Mucosa of descending colon (tissue), 3 donors: Measurements from ENCODE around the gene HOXC6. TPM values are rescaled to one million over a fixed set of nuclear protein-coding genes. Genes with fewer than 3 reads are reported as not detected.
A peak's percentile ranks its signal among the peaks of the same experiment; 100 is the strongest.

Experiments used
- ATAC-seq: fragments of 200-7000 bp; cut with Tn5 transposase; one replicate; pipeline ENCODE4 v1.9.1; 2020; ENCODE audit warnings: mild to moderate bottlenecking, moderate library complexity
- DNase-seq, 3 donors: peaks; one replicate each; pipeline ENCODE4 v3.0.0-alpha.2; 2020
- H3K36me3 ChIP-seq: fragments of 200-600 bp; one replicate; pipeline ENCODE4 v1.8.0; 2021; ENCODE audit warnings: low read depth, mild to moderate bottlenecking
- H3K4me1 ChIP-seq: fragments of 200-600 bp; one replicate; pipeline ENCODE4 v1.8.0; 2021; ENCODE audit warnings: low read depth, mild to moderate bottlenecking
- H3K4me3 ChIP-seq: fragments of 200-600 bp; one replicate; pipeline ENCODE4 v1.8.0; 2021; ENCODE audit warnings: mild to moderate bottlenecking
- H3K9me3 ChIP-seq: fragments of 200-600 bp; one replicate; pipeline ENCODE4 v1.8.0; 2021; ENCODE audit warnings: mild to moderate bottlenecking
- intact Hi-C, 2 donors: fragments of 100-400 bp; cut with DNase I in 1 of 2; cut with micrococcal nuclease in 1 of 2; formaldehyde crosslinking; loops; one replicate each; pipeline versions ENCODE4 v1.11.0 to v1.11.1; 2022; cut with DNase I, micrococcal nuclease
- total RNA-seq, 3 donors: library from RNA; stranded (reverse); fragmentation: NEBNext Ultra II Directional in 2 of 3; extraction: Animal tissue kit (Norgen Biotek cat#: 25700) in 2 of 3; gene quantifications; one replicate each; pipeline versions ENCODE4 v1.2.1 to v1.2.4, GENCODE V29; 2021 to 2023
- TF ChIP-seq, protein P1 (sequence below): fragments of 200-600 bp; IDR thresholded peaks from one replicate; pipeline ENCODE4 v1.8.0; 2022; ENCODE audit warnings: antibody characterized with exemption, mild to moderate bottlenecking
- donor health status: DM: no; HTN: no; CAD: no; lungs with moderate emphysema.
- donor health status: DM: no; HTN: no; CAD: no.
- donor health status: DM: no; HTN: yes; CAD: no.

The HOXC6 gene
- total RNA-seq, 3 donors from 2014 or later: 0.22 to 0.32 TPM; not detected in 1

DNA sequence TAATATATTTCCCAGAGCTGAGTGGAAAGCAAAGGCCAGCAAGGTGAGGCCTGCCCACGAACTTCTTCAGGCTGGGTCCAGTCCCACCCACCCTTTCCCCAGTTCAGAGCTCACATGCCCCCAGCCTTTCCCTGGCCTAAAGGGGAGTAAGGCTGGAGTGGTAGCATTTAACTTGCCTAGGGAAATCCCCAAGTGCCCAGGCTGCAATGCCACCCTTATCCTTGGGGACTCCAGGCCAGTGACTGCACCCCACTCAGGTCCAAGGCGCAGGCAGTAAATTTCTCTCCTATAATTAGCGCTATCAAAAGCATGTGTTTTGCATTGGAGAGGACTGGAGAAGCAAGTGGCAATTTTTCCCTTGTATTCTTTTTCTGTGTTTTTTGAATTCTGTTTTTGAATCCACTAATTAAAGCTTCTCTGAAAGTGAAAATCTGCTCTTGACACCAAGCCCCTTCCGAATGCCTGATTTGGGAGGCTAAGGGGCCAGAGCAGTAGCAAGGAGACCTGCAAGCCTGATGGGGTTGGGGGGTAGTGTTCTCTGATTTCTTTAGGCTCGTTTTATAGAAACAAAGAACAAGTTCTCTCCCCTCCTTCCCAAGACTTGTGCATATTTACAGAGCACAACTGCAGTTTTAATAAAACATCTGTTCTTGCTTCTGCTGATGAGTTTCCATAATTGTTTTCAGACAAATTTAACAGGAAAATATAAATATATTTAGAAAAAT is 3.5 kb upstream of the HOXC6 start:
- intact Hi-C loops: loop anchor here in 1 of 2 donors (5.0 kb wide), 1 partner anchor 168 kb away; no protein-coding TSS in a partner anchor
- Histone ChIP-seq H3K9me3 (no peaks in the 10 kb centered on the region), H3K4me3 (no peak overlapping the region), H3K4me1 (peaks cover 7% of the 10 kb centered on the region), H3K36me3 (no peaks in the 10 kb centered on the region)
- DNase-seq (no peak), ATAC-seq (no peak)
- TF ChIP-seq, protein P1, sequence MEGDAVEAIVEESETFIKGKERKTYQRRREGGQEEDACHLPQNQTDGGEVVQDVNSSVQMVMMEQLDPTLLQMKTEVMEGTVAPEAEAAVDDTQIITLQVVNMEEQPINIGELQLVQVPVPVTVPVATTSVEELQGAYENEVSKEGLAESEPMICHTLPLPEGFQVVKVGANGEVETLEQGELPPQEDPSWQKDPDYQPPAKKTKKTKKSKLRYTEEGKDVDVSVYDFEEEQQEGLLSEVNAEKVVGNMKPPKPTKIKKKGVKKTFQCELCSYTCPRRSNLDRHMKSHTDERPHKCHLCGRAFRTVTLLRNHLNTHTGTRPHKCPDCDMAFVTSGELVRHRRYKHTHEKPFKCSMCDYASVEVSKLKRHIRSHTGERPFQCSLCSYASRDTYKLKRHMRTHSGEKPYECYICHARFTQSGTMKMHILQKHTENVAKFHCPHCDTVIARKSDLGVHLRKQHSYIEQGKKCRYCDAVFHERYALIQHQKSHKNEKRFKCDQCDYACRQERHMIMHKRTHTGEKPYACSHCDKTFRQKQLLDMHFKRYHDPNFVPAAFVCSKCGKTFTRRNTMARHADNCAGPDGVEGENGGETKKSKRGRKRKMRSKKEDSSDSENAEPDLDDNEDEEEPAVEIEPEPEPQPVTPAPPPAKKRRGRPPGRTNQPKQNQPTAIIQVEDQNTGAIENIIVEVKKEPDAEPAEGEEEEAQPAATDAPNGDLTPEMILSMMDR: no peak

DNA sequence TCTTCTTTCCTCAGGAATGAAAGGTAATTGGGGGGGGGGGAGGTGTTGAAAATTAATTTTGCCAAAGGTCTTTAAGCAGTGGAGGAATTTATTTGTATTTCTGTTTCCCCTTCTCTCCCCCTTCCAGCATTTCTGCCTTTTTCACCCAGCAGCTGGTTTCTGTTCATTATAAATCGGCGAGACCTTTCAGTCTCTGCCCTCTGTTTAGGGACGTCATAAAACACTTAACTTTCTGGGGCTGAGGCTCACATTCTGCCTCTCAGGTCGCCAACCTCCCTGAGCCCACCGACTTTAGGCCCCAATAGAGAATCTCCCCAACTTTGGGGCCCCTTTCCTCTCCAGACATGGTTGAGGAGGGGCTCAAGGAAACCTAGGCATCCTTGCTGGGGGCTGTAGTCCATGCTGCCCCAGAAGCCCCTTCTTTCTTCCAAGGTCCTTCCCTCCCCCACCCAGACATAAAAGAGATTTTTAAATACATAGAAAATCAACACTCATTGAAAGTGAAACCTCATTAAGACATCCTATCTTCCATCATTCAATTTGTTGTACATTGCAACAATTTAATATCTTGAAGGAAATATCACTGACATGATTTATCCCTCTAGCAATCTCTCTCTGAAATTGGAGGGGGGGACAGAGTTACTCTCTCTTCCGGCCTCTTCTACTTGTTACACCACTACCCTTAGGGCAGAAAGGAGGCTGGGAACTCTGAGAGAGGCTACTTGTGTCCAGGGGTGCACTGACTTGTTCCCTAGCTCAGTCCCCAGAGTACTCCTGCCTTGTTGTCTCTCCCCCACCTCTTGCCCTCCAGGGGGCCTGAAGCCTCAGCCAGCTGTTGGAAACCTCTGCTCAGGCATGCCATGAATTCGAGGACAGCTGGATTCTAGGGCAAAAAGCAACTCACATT is 2.5 kb upstream of the HOXC6 start:
- no peak for ATAC-seq
- TF ChIP-seq, protein P1: no peak
- Histone ChIP-seq H3K4me1 (peaks cover 7% of the 10 kb centered on the region), H3K9me3 (no peaks in the 10 kb centered on the region), H3K36me3 (no peaks in the 10 kb centered on the region), H3K4me3 (no peak overlapping the region)
- DNase-seq: no peak
- intact Hi-C loops: loop anchor here in 1 of 2 donors (5.0 kb wide), 1 partner anchor 167 kb away; no protein-coding TSS in a partner anchor

DNA sequence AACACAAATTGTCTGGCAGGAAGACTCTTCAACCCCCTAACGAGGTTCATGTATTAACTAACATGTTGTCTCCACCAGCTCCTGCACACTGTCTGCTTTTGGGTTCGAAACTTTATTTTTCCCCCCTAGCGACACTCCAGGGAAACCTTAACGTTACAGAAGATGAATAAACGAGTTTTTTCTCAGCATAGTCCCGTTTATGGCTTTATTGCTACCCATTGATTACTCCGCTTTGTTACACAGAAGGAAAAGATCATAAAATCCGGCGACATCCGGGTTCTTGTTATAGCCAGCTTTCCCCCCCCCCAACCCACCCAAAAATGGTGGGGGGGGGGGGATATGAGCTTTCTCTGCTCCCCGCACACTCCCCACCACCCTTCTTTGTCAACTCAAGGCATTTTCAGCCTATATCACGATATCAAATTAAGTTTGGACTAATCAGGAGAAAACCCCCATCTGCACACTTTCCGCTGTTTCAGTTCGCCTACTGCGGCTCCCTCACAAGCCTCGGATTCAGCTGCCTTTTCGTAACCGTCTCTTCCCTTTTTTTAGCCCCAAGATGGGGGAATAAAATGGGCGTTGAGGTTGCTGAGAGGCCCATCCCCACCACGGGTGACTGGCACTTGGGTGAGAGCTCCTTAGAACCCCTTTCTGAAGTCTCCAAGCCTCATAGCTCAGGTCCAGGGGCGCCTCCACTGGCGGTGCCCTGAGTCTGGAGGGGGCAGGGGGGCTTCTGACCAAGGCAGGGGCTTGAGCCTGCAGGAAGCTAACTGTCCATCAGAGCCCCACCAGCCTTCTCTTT is 1.4 kb upstream of the HOXC6 start:
- Histone ChIP-seq H3K36me3 (no peaks in the 10 kb centered on the region), H3K4me3 (no peak overlapping the region), H3K9me3 (no peaks in the 10 kb centered on the region), H3K4me1 (peaks cover 7% of the 10 kb centered on the region)
- DNase-seq (no peak), ATAC-seq (peak; percentile 49)
- intact Hi-C loops: loop anchor here in 1 of 2 donors (5.0 kb wide), 1 partner anchor 165 kb away; no protein-coding TSS in a partner anchor
- TF ChIP-seq, protein P1: no peak

DNA sequence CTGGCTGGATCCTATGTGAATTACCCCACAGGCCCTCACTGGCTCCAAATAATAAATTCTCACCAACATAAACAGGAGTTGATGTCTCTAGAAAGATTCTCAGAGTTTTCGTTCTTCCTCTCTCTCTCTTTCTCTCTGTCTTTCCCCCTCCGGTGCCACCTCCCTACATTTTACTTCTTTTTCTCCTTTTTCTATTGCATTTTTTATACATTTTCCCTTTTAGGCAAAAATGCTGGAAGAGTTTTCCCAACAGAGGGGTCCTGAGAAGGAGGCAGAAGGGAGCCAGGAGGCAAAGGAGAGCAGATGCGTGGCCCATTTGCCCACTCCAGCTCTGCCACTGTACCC is 826 bp upstream of the HOXC6 start:
- intact Hi-C loops: loop anchor here in 1 of 2 donors (5.0 kb wide), 1 partner anchor 165 kb away; no protein-coding TSS in a partner anchor
- TF ChIP-seq, protein P1: no peak
- no peak for DNase-seq
- H3K4me1 ChIP-seq: peaks cover 7% of the 10 kb centered on the region
- no peaks in the 10 kb centered on the region for H3K9me3 ChIP-seq
- no peak for ATAC-seq
- H3K36me3 ChIP-seq: no peaks in the 10 kb centered on the region
- no peak overlapping the region for H3K4me3 ChIP-seq
